ENCODE results near the gene TPSB2. TPM values are rescaled to one million over a fixed set of nuclear protein-coding genes. Genes with fewer than 3 reads are reported as not detected.
"Not testable (repeated sequence)": the region's sequence is repeated elsewhere in the genome, so short reads cannot be mapped to it uniquely, and the experiment has no call there.

Gene TPSB2
- total RNA-seq, 2 experiments from 2014 or later = not detected

DNA sequence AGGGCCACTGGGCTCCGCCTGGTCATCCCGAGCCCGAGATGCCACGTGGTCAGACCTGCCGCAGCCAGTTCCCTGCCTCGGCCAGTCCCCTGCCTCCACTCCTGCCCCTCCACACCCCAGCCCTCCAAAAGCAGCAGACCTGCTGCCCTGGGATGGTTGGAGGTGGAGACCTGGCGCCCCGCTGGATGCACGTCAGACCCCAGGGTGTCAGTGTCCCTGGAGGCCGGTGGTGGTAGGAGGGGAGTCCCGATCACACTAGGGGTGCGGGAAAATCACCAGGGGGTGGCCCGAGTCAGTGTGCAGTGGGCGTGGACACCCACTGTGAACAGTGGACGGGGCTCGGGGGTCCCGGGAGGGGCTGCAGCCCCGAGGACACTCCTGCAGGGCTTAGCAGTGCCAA is 31.8 kb downstream of the TPSB2 start:
- DNase-seq (no peak), ATAC-seq (no peak)
- Mint-ChIP-seq H3K36me3 (ENCODE audit: low read depth) (no peaks in the 10 kb centered on the region), H3K4me1 (ENCODE audit: low read depth) (no peaks in the 10 kb centered on the region), H3K9me3 (ENCODE audit: insufficient read depth) (no peaks in the 10 kb centered on the region), H3K4me3 (no peak overlapping the region), H3K27me3 (ENCODE audit: low read depth) (no peaks in the 10 kb centered on the region), H3K27ac (no peak overlapping the region)
- ChIA-PET CTCF (no interaction called here), POLR2A (no interaction called here)

DNA sequence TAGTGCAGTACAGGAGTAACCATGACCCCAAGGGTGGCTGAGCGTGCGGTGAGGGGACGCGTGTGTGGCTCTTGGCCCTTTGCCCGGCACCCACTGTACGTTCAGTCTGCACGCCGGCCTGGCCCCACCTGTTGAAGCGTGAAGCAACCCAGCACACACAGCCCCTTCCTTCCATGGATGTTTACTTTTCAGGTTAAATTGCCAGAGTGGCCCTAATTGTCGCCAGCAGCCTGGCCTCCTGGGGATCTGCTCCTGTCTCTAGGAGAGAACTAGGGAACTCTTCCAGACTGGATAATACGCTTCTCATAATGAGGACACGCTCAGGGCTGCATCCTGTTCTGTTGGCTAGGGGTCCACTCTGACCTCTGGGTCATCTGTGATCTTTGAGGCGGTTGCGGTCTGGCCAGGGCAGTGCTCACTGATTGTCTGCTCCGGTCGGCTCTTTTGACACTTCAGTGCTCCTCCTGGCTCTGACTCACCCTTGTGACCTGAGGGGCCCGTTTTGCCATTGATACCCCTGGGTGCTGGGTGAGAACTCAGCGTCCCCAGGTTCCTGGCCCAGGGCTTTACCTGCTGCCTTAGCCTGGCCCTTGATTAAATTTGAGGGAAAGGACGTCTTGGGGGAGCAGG is 32.6 kb downstream of the TPSB2 start:
- Mint-ChIP-seq H3K36me3 (ENCODE audit: low read depth) (no peaks in the 10 kb centered on the region), H3K4me3 (no peak overlapping the region), H3K27ac (no peak overlapping the region), H3K4me1 (ENCODE audit: low read depth) (no peaks in the 10 kb centered on the region), H3K9me3 (ENCODE audit: insufficient read depth) (no peaks in the 10 kb centered on the region), H3K27me3 (ENCODE audit: low read depth) (no peaks in the 10 kb centered on the region)
- ATAC-seq (no peak), DNase-seq (no peak)
- ChIA-PET POLR2A (no interaction called here), CTCF (no interaction called here)

- Mint-ChIP-seq H3K27me3 (ENCODE audit: low read depth) (no peaks in the 10 kb centered on the region), H3K4me3 (no peak overlapping the region), H3K27ac (no peak overlapping the region), H3K4me1 (ENCODE audit: low read depth) (no peaks in the 10 kb centered on the region), H3K36me3 (ENCODE audit: low read depth) (no peaks in the 10 kb centered on the region), H3K9me3 (ENCODE audit: insufficient read depth) (no peaks in the 10 kb centered on the region)
- ATAC-seq = no peak
- ChIA-PET CTCF (no interaction called here), POLR2A (no interaction called here)
- no peak for DNase-seq
Measured at GRCh38 chr16:1196494-1196893, 33.5 kb downstream of the TPSB2 start.

DNA sequence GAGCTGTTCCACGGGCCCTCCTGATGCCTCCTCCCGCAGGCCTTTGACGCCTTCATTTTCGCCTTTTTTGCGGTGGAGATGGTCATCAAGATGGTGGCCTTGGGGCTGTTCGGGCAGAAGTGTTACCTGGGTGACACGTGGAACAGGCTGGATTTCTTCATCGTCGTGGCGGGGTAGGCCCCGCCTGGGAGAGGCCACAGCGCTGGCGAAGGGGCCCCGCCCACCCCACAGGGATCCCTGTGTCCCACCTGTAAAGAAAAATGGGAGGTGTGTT is 34.7 kb downstream of the TPSB2 start:
- H3K9me3 Mint-ChIP-seq (ENCODE audit: insufficient read depth) = no peaks in the 10 kb centered on the region
- H3K4me1 Mint-ChIP-seq (ENCODE audit: low read depth) = no peaks in the 10 kb centered on the region
- no peak for DNase-seq
- no peaks in the 10 kb centered on the region for H3K36me3 Mint-ChIP-seq (ENCODE audit: low read depth)
- no peaks in the 10 kb centered on the region for H3K27me3 Mint-ChIP-seq (ENCODE audit: low read depth)
- no peak overlapping the region for H3K27ac Mint-ChIP-seq
- ChIA-PET POLR2A (no interaction called here), CTCF (no interaction called here)
- no peak overlapping the region for H3K4me3 Mint-ChIP-seq
- no peak for ATAC-seq

GRCh38 chr16:1194665-1195392 is 35.2 kb downstream of the TPSB2 start:
- Mint-ChIP-seq H3K4me1 (ENCODE audit: low read depth) (no peaks in the 10 kb centered on the region), H3K27me3 (ENCODE audit: low read depth) (no peaks in the 10 kb centered on the region), H3K27ac (no peak overlapping the region), H3K4me3 (no peak overlapping the region), H3K36me3 (ENCODE audit: low read depth) (no peaks in the 10 kb centered on the region), H3K9me3 (ENCODE audit: insufficient read depth) (no peaks in the 10 kb centered on the region)
- POLR2A ChIA-PET = no interaction called here
- CTCF ChIA-PET = no interaction called here
- DNase-seq = no peak
- no peak for ATAC-seq

DNA sequence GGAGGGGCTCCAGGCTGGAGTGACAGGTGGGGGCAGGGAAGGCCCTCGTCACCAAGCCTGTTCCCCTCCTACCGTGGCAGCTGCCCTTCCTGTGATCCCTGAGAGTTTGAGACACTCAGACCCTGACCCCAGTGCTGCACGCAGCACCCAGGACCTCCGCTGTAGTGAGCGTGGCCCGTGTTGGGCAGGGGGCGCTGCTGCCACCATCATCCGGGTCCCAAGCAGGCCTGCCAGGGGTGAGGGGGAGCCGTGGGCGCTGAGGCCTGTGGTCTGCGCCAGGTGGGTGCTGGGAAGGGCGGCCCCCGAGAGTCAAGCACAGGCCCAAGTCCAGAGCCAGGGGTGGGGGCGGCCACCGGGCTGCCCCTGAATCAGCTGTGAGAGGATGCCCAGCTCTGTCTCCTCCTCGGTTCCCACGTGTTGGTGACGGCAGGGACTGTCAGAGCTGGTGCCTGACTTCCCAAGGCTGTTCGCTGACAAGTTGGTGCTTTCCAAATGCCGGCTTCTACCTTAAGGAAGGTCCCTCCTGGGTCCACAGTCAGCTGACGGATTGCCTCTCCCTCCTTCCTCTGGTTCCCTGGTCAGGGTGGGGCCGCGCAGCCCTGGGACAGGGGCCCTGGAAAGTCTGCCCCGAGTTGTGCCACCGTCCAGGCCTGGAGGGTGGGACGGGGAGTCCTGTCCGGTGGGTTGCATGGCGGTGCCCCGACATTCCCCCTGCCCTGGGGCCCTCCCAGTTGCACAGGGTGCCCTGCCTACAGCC is 36.0 kb downstream of the TPSB2 start:
- H3K9me3 Mint-ChIP-seq (ENCODE audit: insufficient read depth) = no peaks in the 10 kb centered on the region
- DNase-seq (no peak), ATAC-seq (no peak)
- no peak overlapping the region for H3K4me3 Mint-ChIP-seq
- H3K36me3 Mint-ChIP-seq (ENCODE audit: low read depth) = no peaks in the 10 kb centered on the region
- no peak overlapping the region for H3K27ac Mint-ChIP-seq
- H3K27me3 Mint-ChIP-seq (ENCODE audit: low read depth) = no peaks in the 10 kb centered on the region
- POLR2A ChIA-PET = no interaction called here
- CTCF ChIA-PET = no interaction called here
- H3K4me1 Mint-ChIP-seq (ENCODE audit: low read depth) = no peaks in the 10 kb centered on the region

- no peak overlapping the region for H3K27ac Mint-ChIP-seq
- no peak for DNase-seq
- H3K4me3 Mint-ChIP-seq = no peak overlapping the region
- no peaks in the 10 kb centered on the region for H3K9me3 Mint-ChIP-seq (ENCODE audit: insufficient read depth)
- no peaks in the 10 kb centered on the region for H3K27me3 Mint-ChIP-seq (ENCODE audit: low read depth)
- no peak for ATAC-seq
- no peaks in the 10 kb centered on the region for H3K4me1 Mint-ChIP-seq (ENCODE audit: low read depth)
- ChIA-PET POLR2A (no interaction called here), CTCF (no interaction called here)
- no peaks in the 10 kb centered on the region for H3K36me3 Mint-ChIP-seq (ENCODE audit: low read depth)
Measured at GRCh38 chr16:1193143-1193824, 36.7 kb downstream of the TPSB2 start.

- POLR2A ChIA-PET = no interaction called here
- DNase-seq (no peak), ATAC-seq (no peak)
- H3K27ac Mint-ChIP-seq = no peak overlapping the region
- CTCF ChIA-PET = no interaction called here
- H3K4me1 Mint-ChIP-seq (ENCODE audit: low read depth) = no peaks in the 10 kb centered on the region
- no peaks in the 10 kb centered on the region for H3K27me3 Mint-ChIP-seq (ENCODE audit: low read depth)
- no peak overlapping the region for H3K4me3 Mint-ChIP-seq
- no peaks in the 10 kb centered on the region for H3K9me3 Mint-ChIP-seq (ENCODE audit: insufficient read depth)
- no peaks in the 10 kb centered on the region for H3K36me3 Mint-ChIP-seq (ENCODE audit: low read depth)
Measured at GRCh38 chr16:1192384-1193073, 37.5 kb downstream of the TPSB2 start.

- H3K27ac Mint-ChIP-seq; CTCF ChIA-PET; H3K4me1 Mint-ChIP-seq (ENCODE audit: low read depth); DNase-seq; H3K4me3 Mint-ChIP-seq; H3K36me3 Mint-ChIP-seq (ENCODE audit: low read depth); ATAC-seq; H3K9me3 Mint-ChIP-seq (ENCODE audit: insufficient read depth); H3K27me3 Mint-ChIP-seq (ENCODE audit: low read depth): not testable (repeated sequence)
- POLR2A ChIA-PET = interaction anchor here (0.6 kb wide), 1 partner anchor 662 kb away, joined by 3 read pairs; no protein-coding TSS in a partner anchor
Measured at GRCh38 chr16:1190789-1191188, 39.2 kb downstream of the TPSB2 start.

DNA sequence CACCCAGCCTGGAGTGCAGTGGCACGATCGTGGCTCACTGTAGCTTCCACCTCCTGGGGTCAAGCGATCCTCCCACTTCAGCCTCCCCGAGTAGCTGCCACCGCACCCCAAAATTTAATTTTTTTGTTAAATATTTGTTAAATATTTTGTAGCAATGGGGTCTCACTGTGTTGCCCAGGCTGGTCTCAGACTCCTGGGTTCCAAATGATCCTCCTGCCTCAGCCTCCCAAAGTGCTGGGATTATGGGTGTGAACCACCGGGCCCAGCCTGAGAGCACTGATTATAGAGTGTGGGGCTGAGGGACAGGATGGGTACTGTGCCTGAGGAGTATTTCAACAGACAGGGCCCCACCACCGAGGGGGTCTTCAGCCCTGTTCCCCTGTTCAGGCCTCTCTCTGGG is 40.5 kb downstream of the TPSB2 start:
- no peaks in the 10 kb centered on the region for H3K36me3 Mint-ChIP-seq (ENCODE audit: low read depth)
- ATAC-seq (no peak), DNase-seq (no peak)
- H3K4me1 Mint-ChIP-seq (ENCODE audit: low read depth) = no peaks in the 10 kb centered on the region
- no peaks in the 10 kb centered on the region for H3K9me3 Mint-ChIP-seq (ENCODE audit: insufficient read depth)
- H3K4me3 Mint-ChIP-seq = no peak overlapping the region
- POLR2A ChIA-PET = no interaction called here
- H3K27me3 Mint-ChIP-seq (ENCODE audit: low read depth) = no peaks in the 10 kb centered on the region
- CTCF ChIA-PET = no interaction called here
- no peak overlapping the region for H3K27ac Mint-ChIP-seq

- Mint-ChIP-seq H3K36me3 (ENCODE audit: low read depth) (no peaks in the 10 kb centered on the region), H3K4me3 (no peak overlapping the region), H3K4me1 (ENCODE audit: low read depth) (no peaks in the 10 kb centered on the region), H3K27me3 (ENCODE audit: low read depth) (no peaks in the 10 kb centered on the region), H3K9me3 (ENCODE audit: insufficient read depth) (no peaks in the 10 kb centered on the region), H3K27ac (no peak overlapping the region)
- ATAC-seq (peak; percentile 81), DNase-seq (peak; percentile 70)
- ChIA-PET POLR2A (no interaction called here), CTCF (no interaction called here)
Measured at GRCh38 chr16:1188432-1189189, 41.4 kb downstream of the TPSB2 start.

Measured in activated CD8-positive, alpha-beta T cell treated with anti-CD3 and anti-CD28 coated beads, Interleukin-2, amount 10 ng/mL, durations not matched to agents 7 days and 5 days (primary cell).